ENCODE results near the gene LHX4.
"Not testable (repeated sequence)": the region's sequence is repeated elsewhere in the genome, so short reads cannot be mapped to it uniquely, and the experiment has no call there.

LHX4 gene

DNA sequence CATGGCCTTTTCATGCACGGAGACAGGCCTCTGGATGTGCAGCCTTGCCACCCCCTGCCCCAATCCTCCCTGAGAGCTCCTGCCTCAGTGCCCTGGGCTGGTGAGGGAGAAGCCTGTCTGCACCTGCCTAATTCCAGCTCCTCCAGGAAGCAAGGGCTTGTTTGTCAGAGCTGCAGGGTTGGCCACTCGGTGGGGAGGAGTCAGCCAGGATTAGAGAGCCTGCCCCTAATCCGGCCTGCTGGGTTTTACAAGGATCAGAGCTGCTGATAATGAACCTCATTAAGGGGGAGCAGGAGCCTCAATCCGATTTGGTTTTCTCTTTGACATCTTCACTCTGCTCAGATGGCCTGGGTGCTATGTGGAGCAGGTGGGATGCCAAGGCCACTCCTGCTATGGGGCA is 31.9 kb upstream of the LHX4 start:
- no peak for DNase-seq

DNA sequence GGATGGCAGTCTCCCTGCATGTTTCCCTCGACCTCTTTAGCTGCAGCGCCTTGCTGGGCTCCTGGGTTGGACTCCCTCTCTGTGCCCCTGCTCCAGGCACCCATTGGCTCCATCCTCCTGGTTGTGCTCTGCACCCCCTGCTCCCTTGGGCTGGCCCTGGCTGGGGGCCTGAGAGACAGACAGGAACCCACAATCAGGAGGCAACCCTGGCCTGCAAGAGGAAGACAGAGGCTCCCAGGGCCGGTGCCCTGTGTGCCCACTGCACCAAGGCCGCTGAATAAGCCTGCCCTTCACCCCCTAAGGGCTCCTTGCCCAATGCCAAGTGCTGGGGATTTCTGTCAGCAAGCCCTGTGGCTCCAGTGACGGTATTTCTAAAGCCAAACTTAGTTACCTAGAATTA is 31.5 kb upstream of the LHX4 start:
- DNase-seq = no peak

DNA sequence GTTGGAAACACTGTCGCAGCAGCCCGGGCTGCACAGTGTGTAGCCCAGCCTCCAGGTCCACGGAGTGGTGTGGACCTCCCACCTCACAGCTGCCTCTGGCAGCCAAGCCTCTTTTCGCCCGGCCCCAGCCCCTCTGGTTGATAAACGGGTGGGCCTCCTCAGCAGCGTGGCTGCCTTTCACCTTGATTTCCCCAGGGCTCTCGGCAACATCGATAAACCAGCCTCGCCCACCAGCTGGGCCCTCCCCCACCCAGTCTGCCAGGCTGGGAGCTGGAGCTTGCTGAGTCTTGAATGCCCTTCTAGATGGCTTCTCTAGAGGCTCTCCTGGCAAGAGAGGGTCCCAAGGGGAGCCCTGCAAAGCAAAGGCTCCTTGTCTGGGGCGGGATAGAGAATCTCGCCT is 31.0 kb upstream of the LHX4 start:
- no peak for DNase-seq

DNA sequence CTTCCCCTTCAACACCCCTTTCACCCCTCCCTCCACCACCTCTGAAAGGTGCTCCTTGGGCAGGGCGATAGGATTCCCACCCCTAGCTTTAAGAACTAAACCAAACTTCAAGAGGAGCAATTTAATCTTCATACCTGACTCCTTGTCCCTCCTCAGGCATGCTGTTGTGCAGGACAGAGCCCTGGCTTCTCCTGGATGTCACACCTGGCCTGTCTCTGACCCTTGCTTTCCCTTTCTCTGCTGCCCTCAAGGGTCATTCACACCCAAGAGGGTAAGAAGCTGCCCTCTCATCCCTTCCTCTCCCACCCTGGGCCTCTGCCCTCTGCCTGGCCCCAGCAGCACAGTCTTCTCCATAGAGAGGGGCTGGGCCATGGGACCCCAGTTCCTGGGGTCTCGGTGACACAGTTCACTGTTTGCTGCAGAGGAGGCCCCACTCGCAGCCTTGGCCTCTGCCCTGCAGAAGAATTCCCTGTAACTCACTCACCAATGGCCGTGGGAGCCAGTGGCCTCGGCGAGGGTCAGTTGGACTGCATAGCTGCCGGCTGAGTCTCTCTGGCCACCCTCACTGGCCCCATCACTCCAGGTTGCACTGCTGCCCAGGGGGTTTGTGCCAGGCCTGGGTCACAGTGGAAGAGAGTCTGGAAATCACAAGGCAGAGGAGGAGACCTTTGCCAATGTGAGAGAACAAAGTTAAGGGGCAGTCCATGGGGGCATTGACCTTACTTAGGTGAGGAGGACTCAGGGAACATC is 28.4 kb upstream of the LHX4 start:
- DNase-seq = no peak

DNA sequence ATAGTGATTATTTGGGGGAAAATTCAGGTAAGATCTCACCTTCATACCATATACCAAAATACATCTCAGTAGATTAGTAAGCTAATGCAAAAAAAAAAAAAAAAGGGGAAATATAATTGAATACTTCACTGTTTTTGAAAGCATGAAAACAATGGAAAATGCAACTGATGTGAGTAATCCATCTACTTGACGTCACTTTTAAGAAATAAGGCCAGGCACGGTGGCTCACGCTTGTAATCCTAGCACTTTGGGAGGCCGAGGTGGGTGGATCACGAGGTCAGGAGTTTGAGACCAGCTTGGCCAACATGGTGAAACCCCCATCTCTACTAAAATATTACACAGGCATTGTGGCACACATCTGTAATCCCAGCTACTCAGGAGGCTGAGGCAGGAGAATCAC is 27.5 kb upstream of the LHX4 start:
- not testable (repeated sequence) for DNase-seq

DNA sequence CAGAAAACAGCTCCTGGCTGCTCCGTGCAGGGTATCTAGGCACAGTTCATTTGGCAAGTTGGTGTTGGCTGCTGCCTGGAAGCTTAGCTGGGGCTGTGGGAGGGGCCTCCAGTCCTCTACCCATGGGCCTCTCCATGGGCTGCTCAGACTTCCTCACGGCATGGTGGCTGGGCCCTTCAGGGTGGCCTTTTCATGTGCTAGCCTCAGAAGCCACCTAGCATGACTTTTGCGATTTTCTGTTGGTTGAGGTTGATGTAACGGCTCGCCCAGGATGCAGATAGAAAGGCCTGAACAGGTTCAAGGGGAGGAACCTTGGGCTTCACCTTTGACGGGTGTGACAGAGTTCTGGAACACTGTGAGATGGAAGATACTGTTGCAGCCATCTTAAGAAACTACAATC is 25.8 kb upstream of the LHX4 start:
- DNase-seq = no peak

DNA sequence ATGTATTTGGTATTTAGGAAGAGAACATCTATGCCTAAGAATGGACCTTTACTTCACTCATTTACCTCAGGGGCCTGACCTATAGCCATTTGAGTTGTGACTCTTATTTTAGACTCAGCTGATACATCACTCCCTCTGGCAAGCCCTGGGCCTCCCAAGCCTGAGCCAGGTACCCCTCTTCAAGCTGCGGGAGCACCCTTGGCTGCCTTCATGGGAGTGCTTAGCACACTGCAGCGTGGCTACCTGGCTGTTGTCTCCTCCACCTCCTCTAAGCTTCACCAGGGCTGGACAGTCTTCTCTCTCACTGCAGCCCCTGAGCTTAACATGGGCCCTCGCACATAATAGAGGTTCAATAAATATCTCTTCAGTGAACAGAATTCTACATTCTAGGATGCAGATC is 23.5 kb upstream of the LHX4 start:
- DNase-seq = no peak

DNA sequence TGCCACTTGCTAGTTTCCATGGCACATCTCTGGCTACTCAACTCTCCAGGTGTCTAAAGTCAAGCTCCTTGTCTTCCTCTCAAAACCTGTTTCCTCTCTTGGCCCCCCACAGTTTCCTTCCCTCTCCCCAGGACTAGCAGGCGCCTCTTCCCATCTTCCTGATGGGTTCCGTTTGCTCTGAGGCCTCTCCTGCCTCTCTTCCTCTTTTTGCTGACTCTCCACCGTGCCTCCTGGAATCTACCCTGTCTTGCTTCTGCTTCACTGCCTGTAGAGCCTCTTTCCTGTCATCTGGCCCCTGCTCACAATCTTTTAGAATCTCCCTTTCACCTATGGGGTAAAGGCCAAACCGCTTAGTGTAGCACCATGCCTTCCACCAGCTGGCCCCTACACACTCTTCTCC is 21.8 kb upstream of the LHX4 start:
- no peak for DNase-seq

DNA sequence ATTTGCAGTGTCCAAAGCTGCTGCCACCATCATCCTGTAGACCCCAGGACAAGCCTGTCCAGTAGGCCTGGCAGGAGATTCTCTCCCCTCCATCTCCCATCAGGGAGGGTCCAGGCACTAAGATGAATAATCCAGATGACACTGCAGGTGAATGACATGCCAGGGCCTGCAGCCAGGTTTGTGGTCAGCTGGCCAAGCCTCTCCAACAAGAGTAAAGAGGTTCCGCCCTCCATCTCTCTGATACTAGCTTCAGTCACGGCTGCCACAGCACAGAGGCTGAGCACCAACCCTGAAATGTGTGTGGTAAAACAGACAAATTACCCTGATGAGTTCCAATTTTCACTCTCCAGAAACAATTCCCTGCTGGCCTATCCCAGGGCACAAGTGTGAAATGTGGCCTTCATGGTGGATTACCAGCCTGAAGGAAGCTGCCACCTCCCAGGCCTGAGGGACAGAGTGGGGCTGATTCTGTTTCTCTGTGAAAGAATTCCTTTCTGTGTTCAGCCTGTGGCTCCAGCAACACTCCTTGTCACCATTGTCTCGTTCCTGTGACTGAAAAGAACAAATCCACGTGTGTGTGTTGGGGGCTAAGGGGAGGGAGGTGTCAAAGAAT is 19.9 kb upstream of the LHX4 start:
- no peak for DNase-seq

DNA sequence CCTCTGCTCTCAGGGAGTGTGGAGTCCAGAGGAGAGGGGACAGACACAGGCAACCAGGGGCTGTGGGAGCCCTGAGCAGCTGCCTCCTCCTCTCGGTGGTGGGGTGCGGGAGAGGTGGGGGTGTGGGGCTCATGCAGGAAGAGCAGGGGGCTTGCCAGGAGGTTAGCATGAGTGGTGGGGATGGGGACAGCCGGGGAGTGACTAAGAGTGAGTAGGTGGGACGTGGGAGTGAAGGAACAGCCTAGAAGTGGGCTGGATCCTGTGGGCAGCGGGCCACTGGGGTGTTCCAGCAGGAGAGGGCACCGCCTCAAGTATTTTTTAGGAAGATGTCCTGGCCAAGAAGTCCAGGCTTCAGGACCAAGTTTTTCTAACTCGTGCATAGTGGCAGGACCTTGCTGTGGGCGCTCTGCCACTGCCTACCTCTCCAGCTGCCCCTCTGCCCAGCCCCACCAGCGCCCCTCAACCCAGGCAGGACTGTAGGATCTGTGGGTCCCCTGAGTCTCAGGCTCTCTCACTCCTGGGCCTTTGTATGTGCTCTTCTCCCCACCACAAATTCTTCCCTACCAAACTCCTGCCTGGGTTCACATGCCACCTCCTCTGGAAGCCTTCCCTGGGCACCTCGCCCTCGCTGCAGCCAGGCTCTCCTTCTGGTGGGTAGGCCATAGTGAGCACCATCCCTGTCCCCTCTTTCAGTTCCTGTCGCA is 18.8 kb upstream of the LHX4 start:
- no peak for DNase-seq

DNA sequence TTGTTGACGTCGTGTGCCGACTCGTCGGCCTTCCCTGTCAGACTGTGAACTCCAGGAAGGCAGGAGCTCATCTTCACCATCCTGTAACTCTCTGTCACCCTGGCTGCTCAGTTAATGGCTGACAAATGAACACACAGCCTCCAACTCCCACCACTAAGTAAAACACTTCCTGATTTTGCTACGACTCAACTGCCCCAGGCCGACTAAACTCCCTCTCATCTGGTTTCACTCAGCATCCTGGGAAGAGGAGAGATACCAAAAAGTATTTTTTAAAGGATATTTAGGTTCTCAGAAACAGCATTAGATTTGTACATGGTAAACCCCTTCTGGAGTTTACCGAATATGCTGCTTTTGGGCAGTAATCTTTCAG is 18.2 kb upstream of the LHX4 start:
- no peak for DNase-seq

DNA sequence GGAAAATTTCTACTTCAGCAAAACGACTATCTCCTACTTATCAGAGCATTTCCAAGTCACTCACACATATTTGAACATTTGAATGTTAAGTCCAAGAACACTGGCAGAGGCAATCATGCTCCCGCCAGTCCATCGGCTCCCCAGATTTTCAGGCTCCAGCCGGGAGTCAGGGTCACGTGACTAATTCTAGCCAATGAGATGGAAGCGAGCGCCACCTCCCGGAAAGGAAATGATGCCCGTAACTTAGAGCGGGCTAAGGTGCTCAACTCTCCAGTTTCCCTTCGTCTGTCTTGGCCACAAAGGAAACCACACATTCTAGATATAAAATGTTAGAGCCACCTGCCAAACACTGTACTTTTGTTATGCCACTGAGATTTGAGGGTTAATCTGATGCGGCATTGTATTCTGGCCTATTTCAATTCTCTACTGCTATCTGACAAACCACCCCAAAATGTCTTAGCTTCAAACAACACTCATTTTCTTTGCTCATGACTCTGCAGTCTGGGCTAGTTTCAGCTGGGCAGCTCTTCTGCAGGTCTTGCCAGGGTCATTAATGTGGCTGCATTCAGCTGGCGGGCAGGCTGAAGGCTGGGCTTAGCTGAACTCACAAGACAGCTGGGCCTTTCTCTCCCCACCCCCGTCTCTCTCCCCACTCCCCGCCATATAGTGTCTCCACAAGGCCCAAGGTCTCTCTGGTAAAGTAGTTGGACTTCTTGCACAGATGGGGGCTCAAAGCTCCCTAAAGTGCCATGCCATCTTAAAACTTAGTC is 16.5 kb upstream of the LHX4 start:
- DNase-seq = peak; percentile 48

DNA sequence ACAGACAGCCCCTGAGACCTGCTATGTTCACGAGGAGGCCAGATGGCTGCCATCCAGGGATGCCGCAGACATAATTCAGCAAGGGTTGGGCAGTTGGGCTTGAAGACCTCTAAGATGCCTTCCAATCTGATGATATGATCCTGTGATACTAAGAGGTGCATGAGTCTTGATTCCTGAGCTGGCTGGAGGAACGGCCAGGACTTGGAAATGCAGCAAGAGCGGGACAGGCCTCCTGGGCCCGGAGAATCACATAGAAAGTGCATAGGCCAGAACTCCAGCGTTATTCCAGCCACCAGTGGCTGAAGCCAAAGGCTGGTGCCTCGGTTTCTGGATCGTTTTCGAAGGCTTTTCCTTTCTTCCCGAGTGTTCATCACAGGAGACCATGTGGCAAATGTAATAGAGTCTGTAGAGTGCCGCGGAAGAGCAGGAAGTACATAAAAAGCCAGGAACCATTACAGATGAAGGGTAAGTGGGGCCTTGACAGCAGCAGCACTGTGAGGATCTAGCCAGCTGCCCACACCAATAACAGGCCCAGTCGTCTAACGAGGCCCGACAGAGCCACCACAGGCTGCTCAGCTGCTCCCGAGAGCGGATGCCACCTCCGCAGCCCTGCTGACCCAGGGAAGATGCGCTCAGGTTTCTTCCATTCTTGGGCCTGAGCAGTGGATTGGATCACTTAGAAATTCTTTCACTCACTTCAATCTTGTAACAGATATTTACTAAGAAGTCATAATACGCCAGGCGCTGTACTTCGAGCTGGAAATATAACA is 14.0 kb upstream of the LHX4 start:
- DNase-seq = no peak

DNA sequence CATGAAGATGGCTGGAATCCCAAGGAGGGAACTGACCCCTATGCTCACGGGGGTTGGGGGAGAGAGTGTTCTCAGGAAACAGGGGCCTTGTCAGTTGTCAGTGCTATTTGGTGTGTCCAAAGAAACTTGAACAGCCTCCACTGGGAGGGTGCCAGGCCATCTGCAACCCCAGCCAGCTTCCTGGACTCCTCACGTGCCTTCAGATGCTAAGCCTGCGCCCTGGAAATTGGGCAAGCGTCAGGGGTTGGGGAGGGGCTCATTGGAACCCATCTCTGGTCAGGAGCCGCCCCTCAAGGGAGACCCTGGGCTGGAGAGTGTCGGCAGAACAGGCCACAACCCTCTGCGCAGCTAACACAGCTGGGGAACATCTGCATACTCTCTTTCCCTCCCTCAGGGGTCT is 13.1 kb upstream of the LHX4 start:
- DNase-seq = no peak

DNA sequence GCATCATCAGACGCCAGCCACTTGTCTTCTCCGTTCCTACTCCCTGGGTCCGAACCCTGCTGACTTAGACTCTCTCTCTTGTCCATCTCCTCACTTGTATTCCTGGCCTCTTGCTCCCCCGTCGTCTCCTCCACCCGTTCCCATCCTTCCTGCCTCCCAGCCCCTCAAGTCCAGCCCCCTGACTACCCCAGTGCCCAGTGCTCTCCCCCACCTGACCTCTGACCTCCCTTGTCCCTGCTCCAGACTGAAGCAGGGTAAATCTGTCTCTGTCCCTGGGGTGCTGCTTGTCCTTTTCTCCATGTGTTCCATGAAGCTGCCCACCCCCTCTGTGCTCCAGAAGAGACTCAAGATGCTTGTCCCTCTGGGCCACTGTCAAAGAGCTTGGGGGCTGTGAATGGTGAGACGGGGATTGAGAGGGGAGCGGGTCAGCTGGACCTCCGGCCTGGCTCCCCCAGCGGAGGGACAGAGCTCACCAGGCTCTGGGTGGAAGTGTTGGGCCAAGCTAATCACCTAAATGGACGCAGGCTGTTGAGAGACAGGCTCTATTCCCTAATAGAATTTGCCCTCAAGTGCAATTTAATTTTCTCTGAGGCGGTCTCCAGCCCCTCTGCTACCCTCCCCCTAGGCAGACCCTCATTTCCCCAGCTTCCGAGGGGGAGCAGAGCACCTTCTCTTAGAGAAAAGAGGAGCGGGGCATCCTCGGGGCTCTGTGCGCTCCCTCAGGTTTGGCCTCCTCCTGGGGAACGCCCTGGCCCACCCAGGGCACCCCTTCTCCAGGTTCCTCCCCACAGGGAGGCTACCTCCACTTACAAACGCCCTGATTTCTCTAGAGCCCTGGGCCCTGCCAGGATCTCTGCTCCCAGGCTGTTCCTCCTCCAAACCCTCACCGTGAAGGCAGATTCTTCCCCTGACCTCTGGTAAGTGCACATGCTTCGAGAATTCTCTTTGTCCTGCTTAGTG is 11.0 kb upstream of the LHX4 start:
- DNase-seq = no peak

DNA sequence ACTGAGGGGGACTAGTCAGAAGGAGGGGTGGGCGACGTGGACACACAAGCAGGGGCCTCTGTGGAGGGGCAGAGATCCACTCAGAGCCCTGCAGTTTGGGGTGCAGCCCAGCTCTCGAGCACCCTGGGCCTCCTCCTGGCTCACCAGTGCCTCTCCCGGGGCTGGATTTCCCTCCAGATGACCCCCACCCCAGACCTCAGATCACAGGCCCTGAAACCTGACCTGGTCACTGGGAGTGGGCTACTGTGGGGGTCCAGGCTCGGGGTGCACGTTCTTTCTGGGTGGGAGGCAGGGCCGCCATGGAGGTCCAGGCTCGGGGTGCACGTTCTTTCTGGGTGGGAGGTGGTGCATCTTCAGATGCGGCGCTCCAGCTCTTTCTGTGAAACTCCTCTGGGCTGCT is 10.3 kb upstream of the LHX4 start:
- no peak for DNase-seq

DNA sequence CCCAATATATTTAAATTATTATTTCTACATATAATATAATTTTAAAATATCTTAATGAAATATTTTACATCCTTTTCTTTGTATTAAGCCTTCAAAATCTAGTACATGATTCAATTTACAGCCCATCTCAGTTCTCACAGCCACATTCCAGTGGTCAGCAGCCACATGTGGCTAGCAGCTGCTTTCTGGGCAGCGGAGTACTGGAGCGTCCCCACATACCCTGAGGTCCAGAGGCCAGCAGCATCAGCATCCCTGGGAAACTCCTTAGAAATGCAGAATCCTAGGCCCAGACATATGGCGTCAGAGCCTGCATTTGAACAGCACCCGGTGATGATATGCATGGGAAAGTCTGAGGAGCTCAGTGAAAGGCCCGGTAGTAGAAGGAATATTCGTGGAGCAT is 8.6 kb upstream of the LHX4 start:
- DNase-seq = no peak

DNA sequence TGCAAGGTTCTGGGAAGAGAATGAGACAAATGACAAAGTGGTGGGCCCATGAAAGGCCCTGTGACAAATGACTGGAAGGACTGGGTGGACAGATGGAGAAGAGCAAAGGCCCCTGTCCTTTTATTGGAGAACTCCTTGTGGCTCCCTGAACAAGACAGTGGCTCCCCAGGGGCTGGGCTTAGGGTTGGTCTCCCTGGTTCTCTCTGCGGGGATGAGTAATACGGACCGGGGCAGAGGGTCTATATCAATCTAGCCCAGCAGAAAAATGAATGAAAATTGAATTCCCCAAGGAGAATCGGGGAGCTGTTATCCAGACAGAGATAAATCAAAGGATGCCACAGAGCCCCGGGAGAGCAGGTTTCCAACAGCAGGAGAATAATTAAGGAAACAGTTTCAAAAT is 5.2 kb upstream of the LHX4 start:
- DNase-seq = no peak

DNA sequence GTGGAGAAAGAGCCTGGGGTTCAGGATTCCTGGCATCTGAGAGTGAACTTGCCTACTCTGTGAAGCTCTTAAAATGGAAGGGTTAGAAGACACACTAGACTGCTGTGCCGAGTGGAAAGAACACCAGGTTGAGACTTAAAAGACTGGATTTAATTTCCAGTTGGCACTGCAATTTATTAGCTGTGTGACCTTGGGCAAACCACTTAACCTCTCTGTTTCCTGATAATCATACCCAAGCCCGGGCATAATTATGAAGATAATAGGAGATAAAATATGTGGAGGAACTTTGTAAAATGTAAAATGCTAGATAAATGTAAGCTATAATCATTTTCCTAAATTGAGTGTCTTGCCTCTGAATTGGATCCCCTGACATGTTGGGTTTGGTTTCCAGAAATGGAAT is 4.7 kb upstream of the LHX4 start:
- DNase-seq = no peak

DNA sequence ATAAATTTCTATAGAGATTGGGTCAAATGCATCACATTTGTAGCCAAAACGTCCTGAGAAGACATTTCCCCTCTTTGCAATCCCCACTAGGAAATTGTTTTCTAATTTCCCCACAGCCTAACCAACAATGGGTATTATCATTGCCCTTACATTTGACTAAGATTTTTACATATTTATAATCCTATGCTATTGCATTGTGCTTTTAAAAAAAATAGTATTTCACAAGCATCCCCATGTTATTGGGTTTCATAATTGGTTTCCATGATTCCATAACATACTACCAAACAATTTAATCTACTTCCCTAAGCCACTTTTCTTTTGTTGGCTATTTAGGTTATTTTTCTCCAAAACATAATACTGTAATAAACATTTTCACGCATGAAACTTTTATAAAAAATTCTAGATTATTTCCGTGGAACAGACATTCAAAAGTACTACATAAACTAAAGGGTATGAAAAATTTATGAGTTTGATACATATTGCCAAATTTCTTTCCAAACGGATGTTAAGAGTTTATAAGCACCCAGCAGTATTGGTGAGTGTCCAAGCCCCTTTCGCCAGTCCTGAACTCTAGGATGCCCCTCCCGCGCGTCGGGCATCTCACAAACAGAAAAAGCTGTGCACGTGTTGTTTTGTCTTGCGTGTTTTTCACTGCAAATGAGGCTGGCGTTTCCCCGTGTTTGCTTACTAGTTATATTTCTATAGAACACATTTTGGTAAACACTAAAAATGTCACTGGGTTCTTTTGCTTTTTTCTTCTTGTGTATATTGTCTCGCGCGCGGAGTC is 2.0 kb upstream of the LHX4 start:
- DNase-seq = no peak
